Left lung (tissue), 10 donors: ENCODE data around the gene EDN1. TPM values are rescaled to one million over a fixed set of nuclear protein-coding genes. Genes with fewer than 3 reads are reported as not detected.

Experiments
- ATAC-seq: fragments of 200-7000 bp; cut with Tn5 transposase; one replicate; pipeline ENCODE4 v1.9.1; 2020; ENCODE audit warnings: moderate library complexity
- DNase-seq, 4 donors: peaks; one replicate each; pipeline ENCODE4 v3.0.0-alpha.2; 2013 to 2020
- H3K27ac ChIP-seq, 2 donors: fragments of 200-600 bp; sonication (generic) in 1 of 2; one replicate each; pipeline versions ENCODE4 v1.5.0 to v1.8.0; 2020 to 2021
- H3K27me3 ChIP-seq, 2 donors: fragments of 200-600 bp; sonication (generic) in 1 of 2; one replicate each; pipeline versions ENCODE4 v1.5.0 to v1.8.0; 2020 to 2021
- H3K36me3 ChIP-seq, 2 donors: fragments of 200-600 bp; sonication (generic) in 1 of 2; one replicate each; pipeline versions ENCODE4 v1.5.0 to v1.8.0; 2020 to 2021
- H3K4me1 ChIP-seq, 2 donors: fragments of 200-600 bp; one replicate each; pipeline ENCODE4 v1.8.0; 2021
- H3K4me3 ChIP-seq, 2 donors: fragments of 200-600 bp; sonication (generic) in 1 of 2; one replicate each; pipeline versions ENCODE4 v1.5.0 to v1.8.0; 2020 to 2021; ENCODE audit warnings: mild to moderate bottlenecking in 1 of 2
- H3K9me3 ChIP-seq, 2 donors: fragments of 200-600 bp; sonication (generic) in 1 of 2; one replicate each; pipeline versions ENCODE4 v1.5.0 to v1.8.0; 2020 to 2021
- intact Hi-C, 2 donors: fragments of 100-400 bp; cut with DNase I; formaldehyde crosslinking; loops; one replicate each; pipeline versions ENCODE4 v1.11.2 to v1.14.2; 2022
- polyA plus RNA-seq, 6 donors: library from polyadenylated mRNA; unstranded; fragments of 120-200 nt; gene quantifications; one replicate each; pipeline ENCODE4 v1.2.1, GENCODE V29; 2013; ENCODE audit not compliant: insufficient read length in 6 of 6
- total RNA-seq, 2 donors: library from RNA; stranded (reverse); fragmentation: NEBNext Ultra II Directional; extraction: Animal tissue kit (Norgen Biotek cat#: 25700); gene quantifications; one replicate each; pipeline ENCODE4 v1.2.1, GENCODE V29; 2021
- TF ChIP-seq, protein P1 (sequence below), 2 donors: fragments of 200-600 bp; sonication (generic) in 1 of 2; IDR thresholded peaks; one replicate each; pipeline versions ENCODE4 v1.5.0 to v1.8.0; 2021; ENCODE audit warnings: antibody characterized with exemption in 2 of 2
- donor health status: DM: no; HTN: yes; CAD: no.
- donor health status: DM: no; HTN: no; CAD: no.

EDN1 gene
- total and polyA plus RNA-seq, 8 donors, result 21.7 to 58.9 (median 38.9) TPM

GRCh38 chr6:12324099-12324498 lies 33.9 kb downstream of the EDN1 start:
- H3K4me3 ChIP-seq, result no peak overlapping the region
- intact Hi-C loops, result no loop called here
- peak overlapping the region; percentile 24 to 37 for H3K27ac ChIP-seq
- H3K36me3 ChIP-seq, result no peaks in the 10 kb centered on the region
- peaks cover 0 to 5% of the 10 kb centered on the region in 2 donors for H3K4me1 ChIP-seq
- TF ChIP-seq, protein P1, sequence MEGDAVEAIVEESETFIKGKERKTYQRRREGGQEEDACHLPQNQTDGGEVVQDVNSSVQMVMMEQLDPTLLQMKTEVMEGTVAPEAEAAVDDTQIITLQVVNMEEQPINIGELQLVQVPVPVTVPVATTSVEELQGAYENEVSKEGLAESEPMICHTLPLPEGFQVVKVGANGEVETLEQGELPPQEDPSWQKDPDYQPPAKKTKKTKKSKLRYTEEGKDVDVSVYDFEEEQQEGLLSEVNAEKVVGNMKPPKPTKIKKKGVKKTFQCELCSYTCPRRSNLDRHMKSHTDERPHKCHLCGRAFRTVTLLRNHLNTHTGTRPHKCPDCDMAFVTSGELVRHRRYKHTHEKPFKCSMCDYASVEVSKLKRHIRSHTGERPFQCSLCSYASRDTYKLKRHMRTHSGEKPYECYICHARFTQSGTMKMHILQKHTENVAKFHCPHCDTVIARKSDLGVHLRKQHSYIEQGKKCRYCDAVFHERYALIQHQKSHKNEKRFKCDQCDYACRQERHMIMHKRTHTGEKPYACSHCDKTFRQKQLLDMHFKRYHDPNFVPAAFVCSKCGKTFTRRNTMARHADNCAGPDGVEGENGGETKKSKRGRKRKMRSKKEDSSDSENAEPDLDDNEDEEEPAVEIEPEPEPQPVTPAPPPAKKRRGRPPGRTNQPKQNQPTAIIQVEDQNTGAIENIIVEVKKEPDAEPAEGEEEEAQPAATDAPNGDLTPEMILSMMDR (IDR thresholded peaks at IDR 0.05), result no peak
- H3K9me3 ChIP-seq, result no peaks in the 10 kb centered on the region
- DNase-seq (no peak), ATAC-seq (peak; percentile 94)
- H3K27me3 ChIP-seq, result no peaks in the 10 kb centered on the region

DNA sequence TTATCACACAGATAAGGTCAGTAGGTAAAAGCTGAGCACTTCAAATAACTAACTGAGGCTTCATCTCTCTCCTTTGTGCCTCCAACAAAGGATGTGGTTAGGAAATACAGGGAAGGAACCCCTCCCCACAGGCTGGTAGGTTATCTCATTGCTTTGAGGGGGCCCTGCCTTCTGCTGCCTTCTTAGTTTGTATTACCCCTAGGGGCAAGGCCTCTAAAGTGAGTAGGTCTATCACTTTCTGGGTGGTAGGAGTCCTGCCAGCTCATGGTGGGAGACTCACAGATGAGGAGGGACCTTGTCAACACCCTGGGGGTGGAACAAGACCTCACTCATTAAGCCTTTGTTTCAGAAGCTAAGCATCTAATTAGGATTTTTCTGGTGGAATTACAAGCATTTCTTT lies 34.6 kb downstream of the EDN1 start:
- ATAC-seq (no peak), DNase-seq (no peak)
- peaks cover 0 to 5% of the 10 kb centered on the region in 2 donors for H3K4me1 ChIP-seq
- peak overlapping the region; percentile 24 to 37 for H3K27ac ChIP-seq
- TF ChIP-seq, protein P1 (IDR thresholded peaks at IDR 0.05), result no peak
- H3K27me3 ChIP-seq, result no peaks in the 10 kb centered on the region
- no peak overlapping the region for H3K4me3 ChIP-seq
- intact Hi-C loops, result no loop called here
- no peaks in the 10 kb centered on the region for H3K9me3 ChIP-seq
- H3K36me3 ChIP-seq, result no peaks in the 10 kb centered on the region

- intact Hi-C loops, result no loop called here
- Histone ChIP-seq H3K4me3 (no peak overlapping the region), H3K4me1 (peaks cover 0 to 5% of the 10 kb centered on the region in 2 donors), H3K9me3 (no peaks in the 10 kb centered on the region), H3K27me3 (no peaks in the 10 kb centered on the region), H3K27ac (no peak overlapping the region), H3K36me3 (no peaks in the 10 kb centered on the region)
- ATAC-seq (no peak), DNase-seq (no peak)
- TF ChIP-seq, protein P1 (IDR thresholded peaks at IDR 0.05), result no peak
Measured at GRCh38 chr6:12325872-12326271, 35.7 kb downstream of the EDN1 start.

GRCh38 chr6:12327391-12327790 lies 37.2 kb downstream of the EDN1 start:
- no peak overlapping the region for H3K4me3 ChIP-seq
- no peak for DNase-seq
- no peaks in the 10 kb centered on the region for H3K27me3 ChIP-seq
- peaks cover 0 to 8% of the 10 kb centered on the region in 2 donors for H3K4me1 ChIP-seq
- no peak for ATAC-seq
- H3K27ac ChIP-seq, result no peak overlapping the region
- no peaks in the 10 kb centered on the region for H3K36me3 ChIP-seq
- no peaks in the 10 kb centered on the region for H3K9me3 ChIP-seq
- TF ChIP-seq, protein P1 (IDR thresholded peaks at IDR 0.05), result no peak
- intact Hi-C loops, result no loop called here

DNA sequence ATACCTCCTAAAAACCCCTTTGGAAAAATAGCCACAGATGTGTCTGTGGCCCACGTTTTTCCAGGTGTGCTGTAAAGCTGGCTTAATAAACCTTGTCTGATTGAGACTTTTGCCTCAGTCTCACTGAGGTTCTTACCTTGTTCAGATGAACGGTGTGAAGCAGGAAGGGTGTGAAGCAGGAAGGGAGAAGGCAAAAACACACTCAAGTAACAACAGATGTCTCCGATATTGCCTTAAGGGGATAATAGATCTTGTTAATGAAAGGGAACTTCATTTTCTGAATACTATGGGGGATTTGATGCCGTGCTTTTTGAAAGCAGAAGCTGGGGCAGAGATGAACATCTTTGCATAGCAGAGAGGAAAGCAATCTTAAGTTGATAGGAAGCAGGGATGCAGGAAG lies 37.8 kb downstream of the EDN1 start:
- H3K9me3 ChIP-seq, result no peaks in the 10 kb centered on the region
- H3K27ac ChIP-seq, result no peak overlapping the region
- no peak overlapping the region for H3K4me3 ChIP-seq
- no peak for ATAC-seq
- no peaks in the 10 kb centered on the region for H3K36me3 ChIP-seq
- H3K27me3 ChIP-seq, result no peaks in the 10 kb centered on the region
- intact Hi-C loops, result no loop called here
- H3K4me1 ChIP-seq, result peaks cover 0 to 14% of the 10 kb centered on the region in 2 donors
- TF ChIP-seq, protein P1 (IDR thresholded peaks at IDR 0.05), result no peak
- no peak for DNase-seq
